Transverse colon (tissue), 4 donors: ENCODE results near the gene SUSD4. TPM values are rescaled to one million over a fixed set of nuclear protein-coding genes. Genes with fewer than 3 reads are reported as not detected.

ENCODE experiments used
- DNase-seq: peaks from one replicate; pipeline ENCODE4 v3.0.0-alpha.2; 2019
- H3K27ac ChIP-seq, 4 donors: fragments of 200-600 bp; sonication (generic); 2 replicates each; pipeline ENCODE4 v1.5.1; 2016 to 2018; ENCODE audit warnings: inconsistent platforms in 4 of 4
- H3K27me3 ChIP-seq: fragments of 200-600 bp; sonication (generic); 2 replicates; pipeline ENCODE4 v1.5.1; 2017; ENCODE audit warnings: inconsistent platforms
- H3K36me3 ChIP-seq, 4 donors: fragments of 200-600 bp; sonication (generic); 2 replicates each; pipeline ENCODE4 v1.5.1; 2017 to 2019; ENCODE audit warnings: inconsistent platforms in 4 of 4
- H3K4me1 ChIP-seq, 4 donors: fragments of 200-600 bp; sonication (generic); 2 replicates each; pipeline ENCODE4 v1.5.1; 2017 to 2020; ENCODE audit warnings: inconsistent platforms in 4 of 4
- H3K4me3 ChIP-seq, 4 donors: fragments of 200-600 bp; sonication (generic); 1 replicate in 1 of 4; 2 replicates in 3 of 4; pipeline versions ENCODE4 v1.5.1 to v1.6.1; 2017 to 2019; ENCODE audit warnings: inconsistent platforms in 4 of 4
- H3K9me3 ChIP-seq, 2 donors: fragments of 200-600 bp; sonication (generic); 2 replicates each; pipeline ENCODE4 v1.5.1; 2017 to 2019; ENCODE audit warnings: inconsistent platforms in 2 of 2
- EP300 ChIP-seq: sonication (generic); formaldehyde crosslinking; IDR thresholded peaks from one replicate; pipeline ENCODE4 v1.6.1; 2017; ENCODE audit warnings: antibody characterized with exemption, low read depth
- POLR2A ChIP-seq: fragments of 450-650 bp; IDR thresholded peaks from one replicate; pipeline ENCODE4 v1.6.1; 2016; ENCODE audit warnings: antibody characterized with exemption, mild to moderate bottlenecking, moderate library complexity
- POLR2AphosphoS5 ChIP-seq, 3 donors: sonication (generic); formaldehyde crosslinking; IDR thresholded peaks; one replicate each; pipeline ENCODE4 v1.6.1; 2016; ENCODE audit warnings: antibody characterized with exemption in 3 of 3
- WGBS, 2 donors: methylation state at CpG; one replicate each; pipeline ENCODE4 v1.1.5; 2018; ENCODE audit warnings: low coverage in 1 of 2; 5-methylcytosine and 5-hydroxymethylcytosine counted together
- in situ Hi-C, 4 donors: fragments of 200-750 bp; cut with MboI; loops; one replicate each; pipeline versions ENCODE4 v1.15.0 to v1.15.1; 2017; ENCODE audit warnings: low sequenced_read_pairs in 3 of 4, low pct_ligation_motif_present in 1 of 4, low pct_unique_long_range_greater_than_20kb in 1 of 4
- intact Hi-C: fragments of 100-400 bp; cut with DNase I; formaldehyde crosslinking; loops from one replicate; pipeline ENCODE4 v1.15.1; 2023; ENCODE audit warnings: low total_unique reads
- total RNA-seq, 4 donors: library from RNA; depleted of rRNA; stranded (reverse); fragments of >200 nt; gene quantifications; one replicate each; pipeline ENCODE4 v1.1.0, GENCODE V29; 2016
- TF ChIP-seq, protein P1 (sequence below), 5 experiments: fragments of 200-600 bp in 3 of 5; fragments of 450-650 bp in 2 of 5; sonication (generic) in 3 of 5; IDR thresholded peaks; 1 replicate in 2 of 5; 2 replicates in 3 of 5; pipeline ENCODE4 v1.5.1; 2016 to 2017; ENCODE audit warnings: antibody characterized with exemption in 5 of 5, inconsistent platforms in 3 of 5, mild to moderate bottlenecking in 2 of 5, moderate library complexity in 1 of 5

SUSD4 gene
- total RNA-seq, 4 donors from 2014 or later, result 0.32 to 1.2 TPM; not detected in 2

DNA sequence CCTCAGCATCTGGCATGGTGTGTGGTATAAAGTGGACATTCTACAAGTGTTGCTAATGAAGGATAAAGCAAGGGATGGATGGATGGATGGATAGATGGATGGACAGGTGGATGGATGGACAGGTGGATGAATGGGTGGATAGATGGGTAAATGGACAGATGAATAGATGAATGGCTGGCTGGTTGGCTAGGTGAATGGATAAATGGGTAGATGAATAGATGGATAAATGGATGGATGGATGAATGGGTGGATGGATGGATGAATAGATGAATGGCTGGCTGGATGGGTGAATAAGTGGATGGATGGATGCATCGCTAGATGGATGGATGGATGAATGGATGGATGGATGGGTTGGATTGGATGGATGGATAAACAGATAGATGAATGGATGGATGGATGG is 66.2 kb downstream of the SUSD4 start:
- TF ChIP-seq EP300, result no peak
- TF ChIP-seq, protein P1, sequence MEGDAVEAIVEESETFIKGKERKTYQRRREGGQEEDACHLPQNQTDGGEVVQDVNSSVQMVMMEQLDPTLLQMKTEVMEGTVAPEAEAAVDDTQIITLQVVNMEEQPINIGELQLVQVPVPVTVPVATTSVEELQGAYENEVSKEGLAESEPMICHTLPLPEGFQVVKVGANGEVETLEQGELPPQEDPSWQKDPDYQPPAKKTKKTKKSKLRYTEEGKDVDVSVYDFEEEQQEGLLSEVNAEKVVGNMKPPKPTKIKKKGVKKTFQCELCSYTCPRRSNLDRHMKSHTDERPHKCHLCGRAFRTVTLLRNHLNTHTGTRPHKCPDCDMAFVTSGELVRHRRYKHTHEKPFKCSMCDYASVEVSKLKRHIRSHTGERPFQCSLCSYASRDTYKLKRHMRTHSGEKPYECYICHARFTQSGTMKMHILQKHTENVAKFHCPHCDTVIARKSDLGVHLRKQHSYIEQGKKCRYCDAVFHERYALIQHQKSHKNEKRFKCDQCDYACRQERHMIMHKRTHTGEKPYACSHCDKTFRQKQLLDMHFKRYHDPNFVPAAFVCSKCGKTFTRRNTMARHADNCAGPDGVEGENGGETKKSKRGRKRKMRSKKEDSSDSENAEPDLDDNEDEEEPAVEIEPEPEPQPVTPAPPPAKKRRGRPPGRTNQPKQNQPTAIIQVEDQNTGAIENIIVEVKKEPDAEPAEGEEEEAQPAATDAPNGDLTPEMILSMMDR (IDR thresholded peaks at IDR 0.05), result no peak
- TF ChIP-seq POLR2AphosphoS5 (IDR thresholded peaks at IDR 0.05), result no peak
- TF ChIP-seq POLR2A, result no peak
- DNase-seq, result no peak
- H3K27ac ChIP-seq, result no peak overlapping the region
- 79 to 96% methylated on average over 1 of the region's 1 CpG for whole genome bisulfite sequencing, 2 donors
- no peak overlapping the region for H3K4me3 ChIP-seq
- no peaks in the 10 kb centered on the region for H3K27me3 ChIP-seq
- in situ Hi-C loops, result no loop called here
- no peaks in the 10 kb centered on the region for H3K4me1 ChIP-seq
- H3K36me3 ChIP-seq, result no peaks in the 10 kb centered on the region
- intact Hi-C loops, result no loop called here
- H3K9me3 ChIP-seq, result no peaks in the 10 kb centered on the region

DNA sequence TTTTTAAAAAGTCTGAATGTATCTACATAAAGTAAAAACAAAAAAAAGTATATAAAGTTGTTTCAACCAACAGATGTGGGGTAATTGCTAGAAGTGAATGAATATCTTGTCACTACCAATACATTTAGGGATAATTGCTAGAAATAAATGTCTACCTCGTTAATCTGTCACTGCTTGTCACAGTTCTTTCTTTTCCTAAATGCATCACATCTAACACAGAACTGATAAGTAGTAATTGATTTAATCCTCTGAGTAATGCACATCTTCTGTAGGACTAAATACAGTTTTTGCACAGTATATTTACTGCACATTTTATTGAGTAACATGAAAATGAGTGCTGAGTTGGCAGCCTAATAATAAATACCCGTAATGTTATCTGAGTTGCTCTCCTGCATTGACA is 72.2 kb downstream of the SUSD4 start:
- no peaks in the 10 kb centered on the region for H3K4me1 ChIP-seq
- no peaks in the 10 kb centered on the region for H3K36me3 ChIP-seq
- in situ Hi-C loops, result no loop called here
- TF ChIP-seq POLR2A (no peak), EP300 (no peak), POLR2AphosphoS5 (IDR thresholded peaks at IDR 0.05) (no peak)
- TF ChIP-seq, protein P1 (IDR thresholded peaks at IDR 0.05), result no peak
- no peak for DNase-seq
- intact Hi-C loops, result no loop called here
- no peaks in the 10 kb centered on the region for H3K27me3 ChIP-seq
- WGBS, 2 donors, result 81 to 95% methylated on average over 2 of the region's 2 CpGs
- no peak overlapping the region for H3K27ac ChIP-seq
- H3K9me3 ChIP-seq, result no peaks in the 10 kb centered on the region
- no peak overlapping the region for H3K4me3 ChIP-seq

DNA sequence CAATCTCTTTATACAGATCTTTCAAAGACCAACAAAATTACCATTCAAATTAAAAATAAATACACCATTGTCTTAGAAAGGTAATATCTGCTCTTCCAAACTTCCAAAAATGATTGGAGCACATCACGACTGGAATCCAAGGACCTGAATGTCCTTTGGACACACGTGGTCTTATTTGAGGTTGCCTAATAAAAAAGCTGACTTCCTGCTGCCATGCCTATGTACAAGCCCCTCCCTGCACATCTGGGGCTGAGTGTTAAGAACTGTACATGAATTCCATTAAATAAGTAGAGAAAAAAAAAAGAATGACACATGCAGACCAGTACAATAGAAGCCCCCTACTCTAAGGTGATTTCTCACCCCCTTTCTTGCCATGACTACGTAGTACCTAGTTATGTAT is 73.6 kb downstream of the SUSD4 start:
- H3K27ac ChIP-seq, result no peak overlapping the region
- no peaks in the 10 kb centered on the region for H3K4me1 ChIP-seq
- no peaks in the 10 kb centered on the region for H3K36me3 ChIP-seq
- intact Hi-C loops, result no loop called here
- no peak for TF ChIP-seq EP300
- no peak for TF ChIP-seq POLR2AphosphoS5 (IDR thresholded peaks at IDR 0.05)
- no peak for TF ChIP-seq POLR2A
- TF ChIP-seq, protein P1 (IDR thresholded peaks at IDR 0.05), result no peak
- H3K9me3 ChIP-seq, result no peaks in the 10 kb centered on the region
- 24 to 35% methylated on average over 3 of the region's 3 CpGs for WGBS, 2 donors
- no peaks in the 10 kb centered on the region for H3K27me3 ChIP-seq
- no peak overlapping the region for H3K4me3 ChIP-seq
- in situ Hi-C loops, result no loop called here
- no peak for DNase-seq

DNA sequence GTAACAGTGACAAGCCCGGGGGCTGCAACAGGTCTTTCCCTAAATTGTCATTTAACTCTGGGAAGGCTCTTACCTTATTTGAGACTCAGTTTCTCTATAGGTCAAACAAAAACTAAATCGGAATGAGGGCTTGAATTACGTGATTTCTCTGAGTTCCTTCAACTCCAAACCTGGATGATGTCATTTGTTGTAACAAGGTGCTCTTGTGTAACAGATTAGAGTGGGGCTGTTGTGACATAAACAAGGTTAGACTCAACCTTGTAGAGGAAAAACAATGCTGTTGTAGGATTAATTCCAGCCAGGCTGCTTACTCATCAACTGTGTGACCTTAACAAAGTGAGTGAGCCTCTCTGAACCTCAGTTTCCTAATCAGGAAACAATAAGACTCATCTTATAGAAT is 74.4 kb downstream of the SUSD4 start:
- intact Hi-C loops (no loop called here), in situ Hi-C loops (no loop called here)
- Histone ChIP-seq H3K27ac (no peak overlapping the region), H3K27me3 (no peaks in the 10 kb centered on the region), H3K4me1 (no peaks in the 10 kb centered on the region), H3K9me3 (no peaks in the 10 kb centered on the region), H3K36me3 (no peaks in the 10 kb centered on the region), H3K4me3 (no peak overlapping the region)
- TF ChIP-seq, protein P1 (IDR thresholded peaks at IDR 0.05), result no peak
- TF ChIP-seq POLR2AphosphoS5 (IDR thresholded peaks at IDR 0.05) (no peak), POLR2A (no peak), EP300 (no peak)
- DNase-seq, result no peak
- 84 to 90% methylated on average over 3 of the region's 3 CpGs for WGBS, 2 donors
